Smooth muscle cell (in vitro differentiated cells): ENCODE data around the gene ARHGAP21. TPM values are rescaled to one million over a fixed set of nuclear protein-coding genes. Genes with fewer than 3 reads are reported as not detected.

Experiments used
- DNase-seq: peaks from one replicate; lab custom pipeline; 2025; ENCODE audit not compliant: unreplicated experiment; lab: John Stamatoyannopoulos, UW
- H2AFZ ChIP-seq: fragments of 200-600 bp; sonication (generic); 2 replicates; pipeline ENCODE4 v1.6.0; 2016; ENCODE audit warnings: antibody characterized with exemption, low read depth, mild to moderate bottlenecking
- H3F3A ChIP-seq: fragments of 200-600 bp; sonication (generic); 2 replicates; pipeline ENCODE4 v1.6.0; 2017; ENCODE audit warnings: antibody characterized with exemption, low read depth
- H3K27ac ChIP-seq: fragments of 200-600 bp; sonication (generic); 2 replicates; pipeline ENCODE4 v1.5.1; 2016; ENCODE audit warnings: low read depth, mild to moderate bottlenecking
- H3K27me3 ChIP-seq: fragments of 200-600 bp; sonication (generic); 2 replicates; pipeline ENCODE4 v1.6.1; 2016; ENCODE audit warnings: low read depth, mild to moderate bottlenecking
- H3K36me3 ChIP-seq: fragments of 200-600 bp; sonication (generic); 2 replicates; pipeline ENCODE4 v1.5.1; 2016; ENCODE audit warnings: low read depth
- H3K4me1 ChIP-seq: fragments of 200-600 bp; sonication (generic); 2 replicates; pipeline ENCODE4 v1.5.1; 2016; ENCODE audit warnings: low read depth
- H3K4me2 ChIP-seq: fragments of 200-600 bp; sonication (generic); 2 replicates; pipeline ENCODE4 v1.6.0; 2016; ENCODE audit warnings: mild to moderate bottlenecking
- H3K4me3 ChIP-seq: fragments of 200-600 bp; sonication (generic); 2 replicates; pipeline ENCODE4 v1.5.1; 2016; ENCODE audit warnings: mild to moderate bottlenecking
- H3K79me2 ChIP-seq: fragments of 200-600 bp; sonication (generic); 2 replicates; pipeline ENCODE4 v1.6.0; 2016; ENCODE audit warnings: low read depth, mild to moderate bottlenecking
- H3K9ac ChIP-seq: fragments of 200-600 bp; sonication (generic); 2 replicates; pipeline ENCODE4 v1.6.0; 2016; ENCODE audit warnings: low read depth
- H3K9me3 ChIP-seq: fragments of 200-600 bp; sonication (generic); replicated peaks from 2 replicates; pipeline ENCODE4 v1.5.1; 2016; ENCODE audit warnings: low read depth
- H4K20me1 ChIP-seq: fragments of 200-600 bp; sonication (generic); 2 replicates; pipeline ENCODE4 v1.6.0; 2016; ENCODE audit warnings: low read depth
- WGBS: methylation state at CpG from one replicate; pipeline ENCODE4 v1.1.7; 2016; ENCODE audit warnings: low lambda C conversion rate; 5-methylcytosine and 5-hydroxymethylcytosine counted together
- polyA plus RNA-seq: library from polyadenylated mRNA; unstranded; fragments of >200 nt; fragmentation: Nextera tagmentation; extraction: Ambion mirVana; gene quantifications from 2 replicates; pipeline ENCODE4 v1.2.1, GENCODE V29; 2016
- total RNA-seq: library from RNA; depleted of rRNA; stranded (reverse); fragments of >200 nt; gene quantifications from 2 replicates; pipeline ENCODE4 v1.2.3, GENCODE V29; 2014
- TF ChIP-seq, protein P1 (sequence below): fragments of 200-600 bp; sonication (generic); IDR thresholded peaks from 2 replicates; pipeline ENCODE4 v1.5.1; 2017; ENCODE audit warnings: borderline replicate concordance, mild to moderate bottlenecking, antibody characterized with exemption; ENCODE audit not compliant: insufficient read depth, poor library complexity, severe bottlenecking

The ARHGAP21 gene
- total and polyA plus RNA-seq, 2 experiments from 2014 or later = 8.9 to 59.1 TPM

DNA sequence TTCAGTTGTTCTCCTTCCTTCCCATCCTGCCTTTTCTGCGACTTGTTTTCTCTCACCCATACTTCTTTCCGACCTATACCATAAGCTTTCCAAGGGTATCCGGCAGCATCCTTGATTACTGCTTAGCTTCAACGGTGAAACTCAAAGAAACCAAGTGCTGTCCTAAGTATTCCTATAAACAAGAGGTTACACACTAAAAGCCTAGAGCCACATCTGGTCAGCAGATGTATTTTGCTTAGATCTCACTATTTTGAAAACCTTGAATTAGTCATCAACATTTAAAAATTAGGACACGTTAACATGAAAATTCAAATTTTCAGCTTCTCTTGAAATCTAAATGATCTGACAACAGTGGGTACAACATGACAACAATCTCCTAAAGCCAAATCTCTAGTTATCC is 20.0 kb downstream of the ARHGAP21 start:
- no peak overlapping the region for H3K4me3 ChIP-seq
- peaks cover 89% of the 10 kb centered on the region for H3K79me2 ChIP-seq
- TF ChIP-seq, protein P1, sequence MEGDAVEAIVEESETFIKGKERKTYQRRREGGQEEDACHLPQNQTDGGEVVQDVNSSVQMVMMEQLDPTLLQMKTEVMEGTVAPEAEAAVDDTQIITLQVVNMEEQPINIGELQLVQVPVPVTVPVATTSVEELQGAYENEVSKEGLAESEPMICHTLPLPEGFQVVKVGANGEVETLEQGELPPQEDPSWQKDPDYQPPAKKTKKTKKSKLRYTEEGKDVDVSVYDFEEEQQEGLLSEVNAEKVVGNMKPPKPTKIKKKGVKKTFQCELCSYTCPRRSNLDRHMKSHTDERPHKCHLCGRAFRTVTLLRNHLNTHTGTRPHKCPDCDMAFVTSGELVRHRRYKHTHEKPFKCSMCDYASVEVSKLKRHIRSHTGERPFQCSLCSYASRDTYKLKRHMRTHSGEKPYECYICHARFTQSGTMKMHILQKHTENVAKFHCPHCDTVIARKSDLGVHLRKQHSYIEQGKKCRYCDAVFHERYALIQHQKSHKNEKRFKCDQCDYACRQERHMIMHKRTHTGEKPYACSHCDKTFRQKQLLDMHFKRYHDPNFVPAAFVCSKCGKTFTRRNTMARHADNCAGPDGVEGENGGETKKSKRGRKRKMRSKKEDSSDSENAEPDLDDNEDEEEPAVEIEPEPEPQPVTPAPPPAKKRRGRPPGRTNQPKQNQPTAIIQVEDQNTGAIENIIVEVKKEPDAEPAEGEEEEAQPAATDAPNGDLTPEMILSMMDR = no peak
- H4K20me1 ChIP-seq = peaks cover 97% of the 10 kb centered on the region
- H3F3A ChIP-seq = no peaks in the 10 kb centered on the region
- H2AFZ ChIP-seq = no peak overlapping the region
- WGBS = 53% methylated on average over 5 of the region's 5 CpGs
- no peak overlapping the region for H3K4me2 ChIP-seq
- no peak overlapping the region for H3K9ac ChIP-seq
- no peaks in the 10 kb centered on the region for H3K9me3 ChIP-seq
- H3K36me3 ChIP-seq = no peaks in the 10 kb centered on the region
- H3K4me1 ChIP-seq = peaks cover 8% of the 10 kb centered on the region
- H3K27ac ChIP-seq = no peak overlapping the region
- no peak for DNase-seq
- H3K27me3 ChIP-seq = no peaks in the 10 kb centered on the region

DNA sequence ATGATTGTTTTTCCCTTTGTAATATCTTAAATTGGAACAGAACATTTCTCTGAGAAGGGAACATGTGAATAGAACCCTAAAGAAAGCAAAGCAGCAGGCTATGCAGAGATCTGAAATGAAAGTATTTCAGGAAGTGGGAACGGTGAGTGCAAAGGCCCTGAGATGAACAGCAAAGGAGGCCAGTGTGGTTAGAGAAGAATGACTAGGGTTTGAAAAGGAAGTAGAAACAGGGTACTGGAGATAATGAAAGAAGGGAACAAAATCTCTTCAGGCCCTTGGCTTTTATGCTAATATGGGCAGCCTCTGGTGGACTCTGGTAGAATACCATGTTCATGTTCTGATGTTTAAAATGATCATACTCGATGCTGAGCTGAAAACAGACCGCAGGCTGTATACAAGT is 22.2 kb downstream of the ARHGAP21 start:
- no peaks in the 10 kb centered on the region for H3K9me3 ChIP-seq
- TF ChIP-seq, protein P1 = no peak
- H3K4me2 ChIP-seq = no peak overlapping the region
- H3K27ac ChIP-seq = no peak overlapping the region
- peaks cover 98% of the 10 kb centered on the region for H3K79me2 ChIP-seq
- no peak for DNase-seq
- H2AFZ ChIP-seq = no peak overlapping the region
- H4K20me1 ChIP-seq = peaks cover 97% of the 10 kb centered on the region
- H3K9ac ChIP-seq = no peak overlapping the region
- no peak overlapping the region for H3K4me3 ChIP-seq
- peaks cover 5% of the 10 kb centered on the region for H3K4me1 ChIP-seq
- WGBS = 90% methylated on average over 3 of the region's 3 CpGs
- H3K36me3 ChIP-seq = no peaks in the 10 kb centered on the region
- H3K27me3 ChIP-seq = no peaks in the 10 kb centered on the region
- no peaks in the 10 kb centered on the region for H3F3A ChIP-seq

DNA sequence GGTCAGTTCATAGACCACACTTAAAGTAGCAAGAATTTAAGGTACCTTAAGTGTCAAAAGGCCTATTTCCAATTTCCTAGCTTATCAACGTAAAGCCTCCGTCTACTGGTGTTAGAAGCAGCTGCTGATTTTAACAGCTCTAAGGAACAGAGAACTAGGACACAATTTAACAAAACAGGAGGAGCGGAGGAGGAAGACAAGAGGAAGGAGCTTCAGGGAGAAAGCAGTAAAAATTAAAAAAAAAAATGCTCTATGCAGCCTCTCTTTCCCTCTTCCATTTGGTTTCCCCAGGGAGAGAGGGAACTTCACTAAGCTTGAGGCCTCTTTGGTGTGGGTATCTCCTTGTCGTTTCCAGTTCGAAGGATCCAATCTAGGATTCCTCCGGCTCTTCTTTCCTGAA is 22.7 kb downstream of the ARHGAP21 start:
- TF ChIP-seq, protein P1 = no peak
- Histone ChIP-seq H3K27me3 (no peaks in the 10 kb centered on the region), H3K4me2 (no peak overlapping the region), H3F3A (no peaks in the 10 kb centered on the region), H3K4me3 (no peak overlapping the region), H2AFZ (no peak overlapping the region), H3K9ac (no peak overlapping the region), H3K79me2 (peaks cover 99% of the 10 kb centered on the region), H3K27ac (no peak overlapping the region), H3K9me3 (no peaks in the 10 kb centered on the region), H3K36me3 (no peaks in the 10 kb centered on the region), H4K20me1 (peaks cover 97% of the 10 kb centered on the region), H3K4me1 (no peaks in the 10 kb centered on the region)
- DNase-seq = no peak
- 95% methylated on average over 6 of the region's 6 CpGs for whole genome bisulfite sequencing

DNA sequence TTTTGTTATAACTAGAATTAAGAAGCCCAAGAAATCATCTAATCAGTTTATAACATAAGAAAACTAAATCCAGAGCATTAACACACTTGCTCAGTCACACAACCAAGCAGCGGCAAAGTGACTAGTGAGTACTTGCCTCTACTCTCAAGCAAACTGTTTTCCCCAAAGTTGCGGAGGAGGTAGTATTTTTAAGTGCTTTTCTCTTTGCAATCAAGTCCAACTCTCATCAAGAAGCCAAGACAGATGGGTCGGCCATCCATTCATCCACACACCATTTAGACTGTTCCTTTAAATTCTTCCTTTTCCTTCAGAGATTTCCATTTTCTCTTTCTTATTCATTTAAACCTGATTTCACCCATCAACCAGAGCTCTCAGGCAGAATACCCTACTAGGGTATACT is 25.4 kb downstream of the ARHGAP21 start:
- no peak overlapping the region for H3K4me3 ChIP-seq
- H3K79me2 ChIP-seq = peaks cover 99% of the 10 kb centered on the region
- H3K27ac ChIP-seq = no peak overlapping the region
- H4K20me1 ChIP-seq = peaks cover 97% of the 10 kb centered on the region
- no peaks in the 10 kb centered on the region for H3K27me3 ChIP-seq
- H3K9me3 ChIP-seq = no peaks in the 10 kb centered on the region
- no peak overlapping the region for H2AFZ ChIP-seq
- TF ChIP-seq, protein P1 = no peak
- H3K9ac ChIP-seq = no peak overlapping the region
- no peaks in the 10 kb centered on the region for H3F3A ChIP-seq
- DNase-seq = no peak
- 96% methylated on average over 3 of the region's 3 CpGs for WGBS
- H3K4me1 ChIP-seq = no peaks in the 10 kb centered on the region
- H3K36me3 ChIP-seq = no peaks in the 10 kb centered on the region
- no peak overlapping the region for H3K4me2 ChIP-seq
